Measurements from ENCODE around the gene DRAM2. TPM values are rescaled to one million over a fixed set of nuclear protein-coding genes. Genes with fewer than 3 reads are reported as not detected.

The DRAM2 gene
- 33.8 TPM for polyA plus RNA-seq (2012; ENCODE audit: insufficient read length, low read depth)

- TF ChIP-seq POLR2AphosphoS5 (IDR thresholded peaks at IDR 0.05; ENCODE audit: low read depth, low read length) = peak; percentile 94
- TF ChIP-seq REST (IDR thresholded peaks at IDR 0.05; ENCODE audit: insufficient read depth in 1 of 2, low read depth in 2 of 2, low read length in 2 of 2) = no peak
- TF ChIP-seq SIN3A (IDR thresholded peaks at IDR 0.05; ENCODE audit: borderline replicate concordance, insufficient read depth, low read length) = peak; percentile 15; the same call in 1 of the 2 replicates
- peak; percentile 81; the same call in 1 of the 2 replicates for TF ChIP-seq TAF1 (IDR thresholded peaks at IDR 0.05; ENCODE audit: borderline replicate concordance, insufficient read depth, low read length)
- TF ChIP-seq FOXP2 (optimal IDR thresholded peaks at IDR 0.05; ENCODE audit: borderline replicate concordance, extremely low read depth, extremely low read length, insufficient read depth) = no peak
Observed at GRCh38 chr1:111139956-111140679, at the start of gene DRAM2, which contains the start of gene CEPT1. DRAM2 (minus strand) TSS chr1:111140093; CDS start chr1:111131554, 8,539 bp downstream. CEPT1 (plus strand) TSS chr1:111140223; CDS start chr1:111147715, 7,492 bp downstream.

GRCh38 chr1:111184663-111185062, 44.8 kb upstream of the DRAM2 start:
- TF ChIP-seq FOXP2 (optimal IDR thresholded peaks at IDR 0.05; ENCODE audit: borderline replicate concordance, extremely low read depth, extremely low read length, insufficient read depth) = no peak
- TF ChIP-seq REST (IDR thresholded peaks at IDR 0.05; ENCODE audit: insufficient read depth in 1 of 2, low read depth in 2 of 2, low read length in 2 of 2) = no peak
- TF ChIP-seq POLR2AphosphoS5 (IDR thresholded peaks at IDR 0.05; ENCODE audit: low read depth, low read length) = no peak
- no peak for TF ChIP-seq SIN3A (IDR thresholded peaks at IDR 0.05; ENCODE audit: borderline replicate concordance, insufficient read depth, low read length)
- TF ChIP-seq TAF1 (IDR thresholded peaks at IDR 0.05; ENCODE audit: borderline replicate concordance, insufficient read depth, low read length) = no peak

- TF ChIP-seq POLR2AphosphoS5 (IDR thresholded peaks at IDR 0.05; ENCODE audit: low read depth, low read length) (no peak), SIN3A (IDR thresholded peaks at IDR 0.05; ENCODE audit: borderline replicate concordance, insufficient read depth, low read length) (no peak), REST (IDR thresholded peaks at IDR 0.05; ENCODE audit: insufficient read depth in 1 of 2, low read depth in 2 of 2, low read length in 2 of 2) (no peak), TAF1 (IDR thresholded peaks at IDR 0.05; ENCODE audit: borderline replicate concordance, insufficient read depth, low read length) (no peak), FOXP2 (optimal IDR thresholded peaks at IDR 0.05; ENCODE audit: borderline replicate concordance, extremely low read depth, extremely low read length, insufficient read depth) (no peak)
Observed at GRCh38 chr1:111183308-111184069, 43.6 kb upstream of the DRAM2 start.

GRCh38 chr1:111182052-111182451, 42.2 kb upstream of the DRAM2 start:
- TF ChIP-seq POLR2AphosphoS5 (IDR thresholded peaks at IDR 0.05; ENCODE audit: low read depth, low read length) (no peak), FOXP2 (optimal IDR thresholded peaks at IDR 0.05; ENCODE audit: borderline replicate concordance, extremely low read depth, extremely low read length, insufficient read depth) (no peak), SIN3A (IDR thresholded peaks at IDR 0.05; ENCODE audit: borderline replicate concordance, insufficient read depth, low read length) (no peak), TAF1 (IDR thresholded peaks at IDR 0.05; ENCODE audit: borderline replicate concordance, insufficient read depth, low read length) (no peak), REST (IDR thresholded peaks at IDR 0.05; ENCODE audit: insufficient read depth in 1 of 2, low read depth in 2 of 2, low read length in 2 of 2) (no peak)
